Measurements from ENCODE around the gene MAP3K13. TPM values are rescaled to one million over a fixed set of nuclear protein-coding genes. Genes with fewer than 3 reads are reported as not detected.
"Not testable (repeated sequence)": the region's sequence is repeated elsewhere in the genome, so short reads cannot be mapped to it uniquely, and the experiment has no call there.

Gene MAP3K13
- total RNA-seq, 1 donor from 2014 or later, result 8.0 TPM

DNA sequence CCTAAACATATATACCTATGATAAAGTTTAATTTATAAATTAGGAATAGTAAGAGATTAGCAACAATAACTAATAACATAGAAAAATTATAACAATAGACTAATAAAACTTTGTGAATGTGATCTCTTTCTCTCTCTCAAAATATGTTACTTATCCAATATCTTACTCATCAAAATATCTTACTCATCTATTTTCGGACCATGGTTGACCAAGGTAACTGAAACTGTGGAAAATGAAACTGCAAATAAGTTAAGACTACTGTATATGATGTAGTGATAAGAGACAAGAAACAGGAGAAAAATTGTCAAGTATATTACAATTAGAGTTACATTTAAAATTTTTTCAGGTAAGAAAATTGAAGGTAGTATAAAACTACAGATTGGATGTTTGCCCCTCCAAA is 19.2 kb downstream of the MAP3K13 start:
- intact Hi-C loops (cut with DNase I), result no loop called here
- no peak for DNase-seq (ENCODE audit: missing footprints)

DNA sequence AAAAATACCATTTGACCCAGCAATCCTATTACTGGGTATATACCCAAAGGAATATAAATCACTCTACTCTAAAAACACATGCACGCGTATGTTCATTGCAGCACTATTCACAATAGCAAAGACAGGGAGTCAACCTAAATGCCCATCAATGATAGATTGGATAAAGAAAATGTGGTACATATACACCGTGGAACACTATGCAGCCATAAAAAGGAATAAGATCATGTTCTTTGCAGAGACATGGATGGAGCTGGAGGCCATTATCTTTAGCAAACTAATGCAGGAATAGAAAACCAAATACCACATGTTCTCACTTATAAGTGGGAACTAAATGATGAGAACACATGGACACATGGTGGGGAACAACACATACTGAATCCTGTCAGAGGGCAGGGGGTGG is 23.6 kb downstream of the MAP3K13 start:
- DNase-seq (ENCODE audit: missing footprints); ATAC-seq; intact Hi-C loops (cut with DNase I): not testable (repeated sequence)

More for the DNA sequence above, 19.2 kb downstream of the MAP3K13 start:
- no peak for ATAC-seq

DNA sequence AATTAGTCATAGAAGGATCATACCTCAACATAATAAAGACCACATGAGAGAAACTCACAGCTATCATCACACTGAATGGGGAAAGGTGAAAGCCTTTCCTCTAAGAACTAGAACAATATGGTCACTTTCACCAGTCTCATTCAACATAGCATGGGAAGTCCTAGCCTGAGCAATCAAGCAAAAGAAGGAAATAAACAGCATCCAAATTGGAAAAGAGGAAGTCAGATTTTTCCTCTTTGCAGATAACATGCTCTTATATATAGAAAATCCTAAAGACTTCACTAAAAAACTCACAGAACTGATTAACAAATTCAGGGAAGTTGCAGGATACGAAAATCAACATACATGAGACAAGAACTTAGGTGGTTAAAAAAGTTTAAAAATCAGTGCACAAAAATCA is 24.7 kb downstream of the MAP3K13 start:
- ATAC-seq (no peak), DNase-seq (ENCODE audit: missing footprints) (no peak)
- intact Hi-C loops (cut with DNase I), result no loop called here

DNA sequence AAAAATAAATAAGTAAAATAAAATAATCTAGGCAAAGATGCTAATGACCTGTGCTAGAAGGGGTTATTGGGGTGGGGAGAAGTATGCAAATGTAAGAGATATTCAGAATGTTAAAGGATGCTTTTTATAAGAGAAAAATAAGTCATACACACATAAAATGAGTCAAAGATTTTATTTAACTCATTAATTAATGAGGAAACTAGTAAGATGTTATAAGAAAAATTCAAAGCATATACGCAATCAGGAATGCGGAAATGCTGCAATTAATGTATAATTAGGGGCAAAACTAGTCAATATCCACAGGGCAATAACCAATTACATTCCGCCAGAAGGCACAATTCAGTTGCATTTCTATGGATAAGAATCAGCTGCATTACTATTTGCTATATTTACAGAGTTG is 30.1 kb downstream of the MAP3K13 start:
- no peak for DNase-seq (ENCODE audit: missing footprints)
- ATAC-seq, result no peak
- intact Hi-C loops (cut with DNase I), result no loop called here

DNA sequence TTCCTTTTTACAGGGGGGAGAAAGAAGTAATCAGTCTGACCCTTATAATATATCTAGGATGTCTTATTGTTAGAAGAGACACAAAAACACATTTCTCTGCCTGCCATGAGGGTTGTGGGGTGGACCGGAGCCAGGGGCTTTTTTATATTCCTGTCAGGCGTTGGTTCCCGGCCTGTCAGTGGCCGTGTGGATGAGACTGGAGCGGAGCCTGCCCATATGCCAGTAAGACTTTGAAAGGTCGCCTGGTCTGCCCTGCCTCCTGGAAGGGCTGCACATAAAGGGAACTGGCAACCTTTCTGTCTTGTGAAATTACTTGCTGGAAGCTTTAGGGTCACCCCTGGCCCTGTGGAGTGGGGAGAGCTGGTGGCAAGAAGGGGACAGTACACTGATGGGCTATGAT is 34.7 kb downstream of the MAP3K13 start:
- peak; percentile 42 for ATAC-seq
- intact Hi-C loops (cut with DNase I), result no loop called here
- no peak for DNase-seq (ENCODE audit: missing footprints)

DNA sequence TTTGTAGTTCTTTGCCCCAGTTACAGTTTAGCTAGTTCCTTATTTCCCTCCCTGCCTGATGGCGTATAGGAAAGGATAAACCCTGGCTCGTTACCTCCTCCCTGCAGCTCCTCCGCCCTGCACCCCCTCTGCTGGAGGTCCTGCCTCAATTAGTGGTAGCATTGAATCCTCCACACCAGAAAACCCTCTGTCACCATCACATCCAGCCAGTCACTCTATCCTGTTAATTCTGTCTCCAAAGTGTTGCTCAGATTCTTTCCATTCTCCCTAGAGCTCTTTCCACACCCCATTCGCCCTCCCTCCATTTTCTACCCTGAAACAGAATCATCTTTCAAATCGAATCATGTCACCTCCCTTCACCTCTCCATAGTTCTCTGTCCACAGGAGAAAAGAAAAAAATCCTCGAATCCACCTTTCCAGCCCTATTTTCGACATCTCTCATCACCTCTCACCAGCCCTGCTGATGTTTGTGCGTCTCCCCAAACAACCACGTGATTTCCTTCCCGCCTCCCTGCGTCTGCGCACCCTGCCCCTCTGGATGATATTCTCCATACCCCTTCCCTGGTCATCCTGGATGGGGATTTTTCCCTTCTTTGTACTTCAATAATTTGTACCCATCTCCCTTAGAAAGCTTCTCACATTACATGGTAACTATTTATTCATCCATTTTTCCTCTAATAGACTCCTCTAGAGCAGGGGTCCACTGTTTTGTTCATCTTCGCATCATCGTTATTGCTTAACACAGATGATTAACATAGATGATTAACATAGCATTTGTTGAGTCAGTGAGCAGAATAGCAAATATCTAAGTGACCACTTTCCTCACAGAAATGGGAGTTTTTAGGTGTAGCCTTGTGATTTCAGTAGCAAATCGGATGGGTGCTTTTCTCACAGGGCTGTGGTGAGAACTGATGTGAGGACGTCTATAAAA is 37.1 kb downstream of the MAP3K13 start:
- no peak for DNase-seq (ENCODE audit: missing footprints)
- ATAC-seq, result no peak
- intact Hi-C loops (cut with DNase I), result no loop called here

DNA sequence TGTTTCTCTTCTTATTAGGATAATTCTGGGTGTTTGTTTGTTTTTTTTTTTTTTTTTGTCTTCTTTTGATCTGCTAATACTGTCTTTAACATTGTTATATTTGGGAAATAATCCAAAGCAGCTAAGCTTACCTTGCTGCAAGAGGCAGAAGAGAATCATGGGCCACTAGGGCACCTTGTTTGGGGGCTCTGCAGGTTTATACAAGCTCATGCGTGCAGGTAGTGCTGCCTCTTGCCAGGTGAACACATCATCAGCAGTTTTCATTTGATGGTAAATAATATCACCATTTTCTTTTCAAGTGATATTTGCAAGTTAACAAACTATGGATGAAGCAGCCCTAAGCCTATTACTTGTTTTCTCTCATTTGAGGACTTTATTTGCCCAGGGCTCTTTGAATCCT is 37.9 kb downstream of the MAP3K13 start:
- ATAC-seq (no peak), DNase-seq (ENCODE audit: missing footprints) (no peak)
- intact Hi-C loops (cut with DNase I), result no loop called here

DNA sequence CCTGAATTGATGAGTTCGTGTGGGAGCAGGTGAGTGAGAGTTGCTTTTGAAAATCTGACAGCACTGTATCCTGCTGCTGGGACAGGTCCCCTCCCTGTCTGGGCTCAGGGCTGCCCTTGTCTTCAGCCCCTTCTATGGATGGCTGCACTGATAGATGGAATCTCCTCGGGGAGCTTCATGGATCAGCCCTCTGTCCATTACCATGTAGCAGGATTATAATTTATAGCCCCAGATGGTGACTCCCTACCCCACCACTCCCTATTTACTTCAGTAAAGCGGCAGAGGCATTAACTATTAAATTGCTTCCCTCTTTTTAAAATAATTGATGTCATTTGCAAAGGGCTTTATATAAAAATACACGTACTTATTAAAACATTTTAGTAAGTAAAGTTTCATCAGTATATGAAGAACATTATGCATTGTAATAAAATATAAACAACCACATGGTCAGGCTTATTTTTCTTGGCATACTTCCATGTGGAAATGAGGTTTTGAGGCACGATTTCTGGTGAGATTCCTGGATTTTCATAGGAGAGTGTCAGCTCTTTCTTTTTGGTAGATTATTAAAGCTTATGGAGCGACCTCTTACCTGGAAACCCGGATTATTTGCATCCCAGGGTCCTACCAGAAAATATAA is 38.5 kb downstream of the MAP3K13 start:
- intact Hi-C loops (cut with DNase I), result no loop called here
- DNase-seq (ENCODE audit: missing footprints) (no peak), ATAC-seq (no peak)

DNA sequence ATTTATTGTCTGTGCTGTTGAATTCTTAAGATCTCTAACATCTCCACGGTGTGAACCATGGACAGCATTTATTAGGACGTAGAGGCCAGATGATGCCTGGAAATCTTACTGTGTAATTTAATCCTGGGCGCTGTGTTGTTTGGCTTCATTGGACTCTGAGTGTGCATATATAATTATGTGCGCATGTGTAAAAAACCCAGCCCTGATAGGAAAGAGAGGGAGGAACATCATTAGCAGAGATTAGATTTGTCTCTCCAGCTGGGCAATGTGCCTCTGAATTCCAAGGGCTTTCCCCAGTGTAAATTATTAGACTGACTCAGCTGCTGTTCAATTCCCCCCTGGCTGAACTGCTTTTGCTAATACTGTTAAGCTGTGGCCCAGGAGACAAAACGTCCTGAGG is 39.6 kb downstream of the MAP3K13 start:
- DNase-seq (ENCODE audit: missing footprints), result no peak
- intact Hi-C loops (cut with DNase I), result no loop called here
- peak; percentile 72 for ATAC-seq

DNA sequence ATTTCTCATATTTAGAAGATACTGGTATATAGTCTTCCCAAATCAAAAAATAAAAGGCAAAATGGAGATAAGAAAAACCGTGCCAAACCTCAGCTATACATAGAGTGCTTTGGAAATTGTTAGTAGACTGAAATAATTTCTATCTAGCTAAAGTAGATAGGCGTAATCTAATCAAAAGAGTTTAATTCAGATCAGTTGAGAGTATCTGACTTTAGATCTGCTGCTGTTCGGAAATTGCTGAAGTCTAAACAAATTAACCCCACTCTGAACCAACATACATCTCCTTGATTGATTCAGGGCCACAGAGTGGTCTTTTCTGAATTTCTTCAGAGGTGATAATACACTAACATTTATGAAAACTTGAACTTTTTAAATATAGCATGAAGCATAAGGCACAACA is 40.1 kb downstream of the MAP3K13 start:
- intact Hi-C loops (cut with DNase I), result no loop called here
- DNase-seq (ENCODE audit: missing footprints) (no peak), ATAC-seq (no peak)

DNA sequence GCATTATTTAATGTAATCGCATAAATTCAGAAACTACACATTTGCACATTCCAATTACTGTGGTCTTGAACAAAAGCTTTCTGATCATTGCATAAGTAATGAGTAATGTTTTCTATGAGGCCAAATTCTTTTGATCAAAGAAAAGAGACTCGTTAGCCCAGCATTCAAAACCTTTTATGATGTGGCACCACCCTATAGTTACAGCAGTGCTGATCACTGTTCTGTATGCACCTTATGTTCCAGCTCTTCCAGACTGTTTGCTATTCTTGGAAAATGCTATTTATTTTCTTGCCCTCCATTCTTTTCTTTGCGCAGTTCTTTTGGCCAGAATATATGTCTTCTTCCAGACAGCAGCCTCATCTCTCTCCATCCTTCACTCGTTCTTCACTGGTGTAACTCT is 42.3 kb downstream of the MAP3K13 start:
- intact Hi-C loops (cut with DNase I), result no loop called here
- ATAC-seq (no peak), DNase-seq (ENCODE audit: missing footprints) (no peak)

DNA sequence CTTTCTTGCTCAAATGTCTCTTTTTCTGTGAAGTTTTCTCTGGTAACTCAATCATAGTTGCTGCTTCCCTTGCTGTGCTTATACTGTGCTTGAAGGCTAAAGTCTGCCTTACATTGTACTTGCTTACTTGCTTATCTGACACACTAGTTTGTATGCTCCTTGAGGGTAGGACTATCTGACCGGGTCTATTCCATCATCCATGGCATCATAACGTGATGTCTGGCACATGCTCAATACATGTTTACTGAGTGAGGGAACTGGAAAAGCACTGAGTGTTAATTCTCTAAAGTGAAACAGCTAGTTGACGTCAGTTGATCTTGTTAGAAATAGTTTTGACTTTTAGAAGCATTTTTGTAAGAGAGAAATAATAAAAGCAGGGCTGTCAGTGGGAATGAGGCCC is 42.7 kb downstream of the MAP3K13 start:
- intact Hi-C loops (cut with DNase I), result no loop called here
- no peak for ATAC-seq

DNA sequence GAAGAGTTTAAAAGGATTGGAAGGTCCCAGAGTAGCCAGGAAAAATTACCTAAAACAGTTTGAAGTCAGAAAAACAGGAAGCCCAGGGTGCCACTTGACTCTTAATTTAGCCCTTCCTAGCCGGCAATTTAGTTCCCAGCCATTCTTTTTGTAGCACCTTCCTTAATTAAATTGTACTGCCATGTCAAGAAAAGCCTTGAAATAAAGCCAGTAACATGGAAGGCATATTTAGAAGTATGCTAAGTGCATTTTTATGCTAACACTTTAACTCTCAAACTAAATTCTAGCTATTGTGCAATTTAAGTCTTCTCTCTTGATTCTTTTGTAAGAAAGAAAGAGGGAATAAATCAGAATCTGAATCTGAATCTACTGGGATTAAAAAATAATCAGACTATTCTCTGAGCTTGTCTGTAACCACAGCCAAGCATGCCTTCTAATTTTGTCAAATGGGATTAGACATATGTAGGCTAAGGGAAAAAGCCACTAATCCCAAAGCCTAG is 43.2 kb downstream of the MAP3K13 start:
- DNase-seq (ENCODE audit: missing footprints), result no peak
- intact Hi-C loops (cut with DNase I), result no loop called here
- ATAC-seq, result no peak

More for the DNA sequence above, 42.7 kb downstream of the MAP3K13 start:
- no peak for DNase-seq (ENCODE audit: missing footprints)

DNA sequence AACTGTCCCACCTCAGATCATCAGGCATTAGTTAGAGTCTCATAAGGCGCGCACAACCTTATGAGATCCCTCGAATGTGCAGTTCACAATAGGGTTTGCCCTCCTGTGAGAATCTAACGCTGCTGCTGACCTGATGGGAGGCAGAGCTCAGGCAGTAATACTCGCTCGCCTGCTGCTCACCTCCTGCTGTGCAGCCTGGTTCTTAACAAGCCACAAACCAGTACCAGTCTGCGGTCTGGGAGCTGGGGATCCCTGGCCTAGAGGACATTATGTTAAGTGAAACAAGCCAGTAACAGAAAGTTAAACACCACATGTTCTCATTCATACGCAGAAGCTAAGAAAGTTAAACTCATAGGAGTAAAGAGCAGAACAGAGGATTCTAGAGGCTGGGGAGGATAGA is 47.0 kb downstream of the MAP3K13 start:
- no peak for DNase-seq (ENCODE audit: missing footprints)
- intact Hi-C loops (cut with DNase I), result no loop called here
- ATAC-seq, result no peak

DNA sequence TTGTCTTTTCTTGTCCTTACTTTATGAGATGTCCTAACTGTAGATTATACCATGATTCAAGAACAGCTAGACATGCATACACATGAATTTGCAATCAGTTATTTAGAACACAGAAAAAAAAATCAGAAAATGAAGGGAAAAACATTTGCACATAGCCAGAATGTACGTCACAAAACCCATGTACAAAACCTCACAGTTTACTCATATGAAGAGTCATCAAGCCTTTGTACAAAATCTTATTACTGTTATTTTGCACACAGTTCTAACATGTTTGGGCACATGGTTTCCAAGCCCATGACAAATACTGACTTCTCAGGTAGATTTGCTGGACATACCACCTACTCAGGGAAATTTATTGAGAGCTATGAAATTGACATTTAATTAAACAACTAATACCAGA is 48.2 kb downstream of the MAP3K13 start:
- intact Hi-C loops (cut with DNase I), result no loop called here
- ATAC-seq, result no peak
- DNase-seq (ENCODE audit: missing footprints), result no peak

DNA sequence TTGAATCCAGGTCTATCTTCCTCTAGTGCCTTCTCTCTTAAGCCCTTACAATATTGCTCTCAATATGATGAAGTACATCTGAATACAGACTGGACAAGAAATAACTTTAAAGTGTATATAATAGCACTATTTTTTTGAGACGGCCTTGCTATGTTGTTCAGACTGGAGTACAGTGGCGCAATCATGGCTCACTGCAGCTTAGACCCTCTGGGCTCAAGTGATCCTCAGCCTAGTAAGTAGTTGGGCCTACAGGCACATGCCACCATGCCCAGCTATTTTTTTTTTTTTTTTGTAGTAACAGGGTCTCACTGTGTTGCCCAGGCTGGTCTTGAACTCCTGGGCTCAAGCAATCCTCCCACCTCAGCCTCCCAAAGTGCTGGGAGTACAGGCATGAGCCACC is 53.6 kb downstream of the MAP3K13 start:
- no peak for ATAC-seq
- no peak for DNase-seq (ENCODE audit: missing footprints)
- intact Hi-C loops (cut with DNase I), result no loop called here

DNA sequence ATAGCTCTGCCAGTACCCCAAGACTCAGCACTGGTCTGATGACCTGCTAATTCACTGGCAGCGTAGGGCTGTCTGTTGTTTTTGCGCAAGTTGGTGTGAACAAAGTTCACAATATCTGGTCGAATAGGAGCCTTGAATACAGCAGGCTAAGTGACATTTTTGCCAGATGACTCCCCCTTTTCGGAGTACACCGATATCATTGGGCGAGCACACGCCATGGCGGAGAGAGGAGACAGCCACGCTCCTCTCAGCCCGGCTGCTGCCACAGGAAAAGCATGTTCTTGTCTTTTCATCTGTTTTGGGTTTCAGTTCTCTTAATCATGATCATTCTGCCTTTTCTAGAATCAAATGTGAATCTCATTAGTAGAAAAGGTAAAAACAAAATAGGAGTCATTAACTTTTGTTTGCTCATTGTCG is 55.6 kb downstream of the MAP3K13 start:
- DNase-seq (ENCODE audit: missing footprints); ATAC-seq; intact Hi-C loops (cut with DNase I): not testable (repeated sequence)

DNA sequence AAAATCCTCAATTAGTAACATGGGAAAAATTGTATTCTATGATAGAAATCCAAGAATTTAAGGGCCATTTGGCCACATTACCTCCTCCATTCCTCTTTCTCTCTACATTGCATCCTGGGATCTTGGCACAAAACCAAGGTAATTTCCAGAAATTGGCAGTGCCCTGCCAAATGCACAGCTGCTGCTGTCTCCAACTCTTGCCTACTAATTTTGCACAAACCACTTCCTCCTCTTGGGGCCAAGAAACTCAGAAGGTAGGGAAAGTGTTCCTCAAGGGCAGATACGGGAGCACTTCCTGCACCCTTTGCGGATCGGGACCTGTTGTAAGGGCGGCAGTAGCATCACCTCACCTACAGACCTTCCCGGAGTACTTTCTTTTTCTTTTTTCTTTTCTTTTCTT is 57.8 kb downstream of the MAP3K13 start:
- DNase-seq (ENCODE audit: missing footprints), result no peak
- intact Hi-C loops (cut with DNase I), result no loop called here
- no peak for ATAC-seq

DNA sequence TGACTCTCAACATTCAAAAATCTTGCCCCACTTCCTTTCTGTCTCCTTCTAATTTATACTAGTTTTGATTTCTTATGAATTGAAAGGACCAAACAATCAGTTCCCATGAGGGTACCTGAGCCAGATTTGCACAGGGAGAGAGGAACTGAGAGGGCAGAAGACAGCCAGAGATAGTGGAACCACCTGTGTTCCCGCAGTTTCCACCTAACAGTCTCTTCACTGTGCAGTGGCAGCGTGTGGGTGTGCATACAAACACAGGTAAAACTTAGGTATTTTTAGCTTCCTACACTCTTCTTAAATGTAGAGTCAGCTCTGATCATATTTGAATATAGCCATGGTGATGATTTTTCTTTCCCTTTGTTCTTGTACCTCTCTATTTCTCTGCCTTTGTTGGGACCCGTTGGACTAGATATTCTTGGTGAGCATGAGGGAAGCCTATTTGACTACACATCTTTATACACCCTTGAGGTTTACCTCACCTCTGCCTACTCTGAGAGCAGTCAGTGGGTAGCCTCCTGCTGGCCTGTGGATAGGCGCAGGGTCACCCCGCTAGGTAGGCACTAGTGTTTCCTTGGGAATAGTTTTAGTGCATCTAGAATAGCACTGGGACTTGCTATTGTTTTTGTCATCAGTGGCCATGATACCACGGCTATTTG is 58.8 kb downstream of the MAP3K13 start:
- ATAC-seq, result no peak
- no peak for DNase-seq (ENCODE audit: missing footprints)
- intact Hi-C loops (cut with DNase I), result no loop called here

DNA sequence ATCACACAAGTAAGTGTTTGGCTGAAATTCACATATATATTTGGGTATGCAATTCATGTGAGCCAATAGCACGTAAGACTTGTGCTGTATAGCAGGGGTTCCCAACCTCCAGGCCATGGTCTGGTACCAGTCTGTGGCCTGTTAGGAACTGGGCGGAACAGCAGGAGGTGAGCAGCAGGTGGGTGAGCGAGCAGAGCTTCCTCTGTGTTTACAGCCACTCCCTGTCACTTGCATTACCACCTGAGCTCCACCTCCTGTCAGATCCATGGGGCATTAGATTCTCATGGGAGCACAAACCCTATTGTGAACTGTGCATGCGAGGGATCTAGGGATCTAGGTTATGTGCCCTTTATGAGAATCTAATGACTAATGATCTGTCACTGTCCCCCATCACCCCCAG is 59.7 kb downstream of the MAP3K13 start:
- intact Hi-C loops (cut with DNase I), result no loop called here
- ATAC-seq (no peak), DNase-seq (ENCODE audit: missing footprints) (no peak)

Measured in Right ventricle myocardium inferior (tissue), 1 donor.